HepG2 (cell line): ENCODE data around the gene PALM2AKAP2. TPM values are rescaled to one million over a fixed set of nuclear protein-coding genes. Genes with fewer than 3 reads are reported as not detected.
A peak's percentile ranks its signal among the peaks of the same experiment; 100 is the strongest.

Source experiments
- ATAC-seq: fragments of 200-7000 bp; cut with Tn5 transposase; 3 replicates; pipeline ENCODE4 v1.9.1; 2020; ENCODE audit warnings: mild to moderate bottlenecking, moderate library complexity
- BruUV-seq: library from RNA; stranded (reverse); fragments of 400-500 nt; replicated peaks from 2 replicates; lab custom pipeline; 2021; lab: Mats Ljungman, UMichigan
- CTCF ChIA-PET: fragments of 300-600 bp; formaldehyde crosslinking; extraction: SDS; loops from one replicate; lab custom pipeline; 2021; ENCODE audit warnings: low total read pairs, inconsistent platforms, low intra/inter-chr PET ratio; lab: Yijun Ruan, JAX
- POLR2A ChIA-PET: fragments of 350-600 bp; sonication (Branson Sonifier 250); formaldehyde crosslinking; loops from one replicate; lab custom pipeline; 2020; ENCODE audit warnings: antibody characterized with exemption, inconsistent platforms; lab: Yijun Ruan, JAX
- DNase-seq: peaks from one replicate; pipeline ENCODE4 v3.0.0-alpha.2; 2015; ENCODE audit warnings: low spot score
- FAIRE-seq: peaks from 3 replicates; lab custom pipeline; 2011; peaks lifted over from hg19 to GRCh38; lab: Jason Lieb, UNC
- H2AFZ ChIP-seq: one replicate; pipeline ENCODE4 v1.6.1; 2011; ENCODE audit warnings: low read length, inconsistent platforms
- H3K27ac ChIP-seq: fragments of 300-600 bp; 3 replicates; pipeline ENCODE4 v1.8.0; 2011; ENCODE audit warnings: mixed run types, mild to moderate bottlenecking, mixed read lengths, low read length, inconsistent platforms; ENCODE audit not compliant: insufficient read depth; ENCODE audit errors: extremely low read length
- H3K27me3 ChIP-seq, 2 experiments: fragments of 200-600 bp in 1 of 2; 2 replicates in 1 of 2; 3 replicates in 1 of 2; pipeline versions ENCODE4 v1.6.0 to v1.8.0; 2011; ENCODE audit warnings: low read length in 2 of 2, mild to moderate bottlenecking in 2 of 2, moderate library complexity in 2 of 2, inconsistent platforms in 1 of 2; ENCODE audit not compliant: insufficient read depth in 2 of 2, control insufficient read depth in 1 of 2
- H3K36me3 ChIP-seq, 2 experiments: fragments of 200-600 bp in 1 of 2; replicated peaks in 1 of 2; 2 replicates in 1 of 2; 3 replicates in 1 of 2; pipeline versions ENCODE4 v1.5.1 to v1.8.0; 2011; ENCODE audit warnings: low read length in 2 of 2, inconsistent platforms in 1 of 2; ENCODE audit not compliant: insufficient read depth in 2 of 2, control insufficient read depth in 1 of 2
- H3K4me1 ChIP-seq: 2 replicates; pipeline ENCODE4 v1.5.1; 2012; ENCODE audit warnings: low read length, inconsistent platforms; ENCODE audit not compliant: insufficient read depth
- H3K4me2 ChIP-seq: 2 replicates; pipeline ENCODE4 v1.6.0; 2011; ENCODE audit warnings: low read depth, low read length, inconsistent platforms
- H3K4me3 ChIP-seq, 3 experiments: fragments of 200-600 bp in 1 of 3; sonication (generic), shearing (Covaris generic) in 1 of 3; replicated peaks in 1 of 3; 2 replicates each; pipeline ENCODE4 v1.5.1; 2011 to 2016; ENCODE audit warnings: low read length in 3 of 3, inconsistent platforms in 2 of 3, low read depth in 2 of 3, mild to moderate bottlenecking in 2 of 3, control low read depth in 1 of 3, mixed read lengths in 1 of 3; ENCODE audit not compliant: insufficient read depth in 1 of 3
- H3K79me2 ChIP-seq: one replicate; pipeline ENCODE4 v1.6.1; 2011; ENCODE audit warnings: low read length, inconsistent platforms; ENCODE audit not compliant: insufficient read depth
- H3K9ac ChIP-seq: 2 replicates; pipeline ENCODE4 v1.6.0; 2011; ENCODE audit warnings: mild to moderate bottlenecking, low read depth, low read length, inconsistent platforms; ENCODE audit not compliant: insufficient read depth
- H3K9me3 ChIP-seq: 2 replicates; pipeline ENCODE4 v1.5.1; 2012; ENCODE audit warnings: mild to moderate bottlenecking, low read length
- H4K20me1 ChIP-seq: 2 replicates; pipeline ENCODE4 v1.6.0; 2011; ENCODE audit warnings: inconsistent platforms, mild to moderate bottlenecking, low read length, moderate library complexity; ENCODE audit not compliant: insufficient read depth
- FOXM1 ChIP-seq: sonication (generic); formaldehyde crosslinking; IDR thresholded peaks from 2 replicates; pipeline ENCODE4 v1.5.0; 2020; ENCODE audit warnings: missing genetic modification reagents
- NFE2L2 ChIP-seq: fragments of 150-350 bp; IDR thresholded peaks from 2 replicates; pipeline ENCODE4 v1.6.1; 2014; ENCODE audit warnings: low read length
- RFXAP ChIP-seq: sonication (generic); formaldehyde crosslinking; IDR thresholded peaks from 2 replicates; pipeline ENCODE4 v1.4.0; 2020; ENCODE audit warnings: missing genetic modification reagents, borderline replicate concordance
- ZNF800 ChIP-seq: sonication (generic); formaldehyde crosslinking; IDR thresholded peaks from 2 replicates; pipeline ENCODE4 v1.4.0; 2020; ENCODE audit warnings: missing genetic modification reagents
- WGBS: methylation state at CpG from one replicate; pipeline ENCODE4 v1.1.6; 2017; ENCODE audit warnings: low lambda C conversion rate; 5-methylcytosine and 5-hydroxymethylcytosine counted together
- in situ Hi-C: cut with HindIII; loops from 2 replicates; pipeline ENCODE4 v1.10.0; 2017; ENCODE audit warnings: low pct_unique_long_range_greater_than_20kb; ENCODE audit not compliant: extremely low pct_ligation_motif_present
- intact Hi-C: fragments of 100-400 bp; cut with micrococcal nuclease; formaldehyde crosslinking; loops from one replicate; pipeline ENCODE4 v1.10.0; 2022; ENCODE audit not compliant: unreplicated experiment
- polyA plus RNA-seq, 8 experiments: library from polyadenylated mRNA; depleted of rRNA in 3 of 8; stranded (reverse) in 7 of 8; unstranded in 1 of 8; fragments of >200 nt; fragmentation: Illumina TruSeq in 4 of 8; extraction: Trizol in 4 of 8; gene quantifications; 2 replicates each; pipeline versions ENCODE4 v1.2.1 to v1.2.3, GENCODE V29; 2011 to 2016; ENCODE audit warnings: low read depth in 4 of 8, missing spikeins in 1 of 8, mixed read lengths in 1 of 8; ENCODE audit not compliant: insufficient read depth in 1 of 8
- total RNA-seq, 5 experiments: library from RNA; depleted of rRNA; stranded (reverse); fragments of >200 nt; fragmentation: Illumina TruSeq; extraction: Trizol; gene quantifications; 2 replicates each; pipeline ENCODE4 v1.2.3, GENCODE V29; 2016; ENCODE audit warnings: low read depth in 1 of 5
- TF ChIP-seq, protein P1 (sequence below): sonication (generic); formaldehyde crosslinking; IDR thresholded peaks from 2 replicates; pipeline ENCODE4 v1.4.0; 2020; ENCODE audit warnings: mild to moderate bottlenecking, missing genetic modification reagents

The PALM2AKAP2 gene
- total and polyA plus RNA-seq, 2 of the 13 experiments (the other 11 are each of a cell fraction or from before 2014, with no cell fraction given): 0.25 to 1.8 TPM

DNA sequence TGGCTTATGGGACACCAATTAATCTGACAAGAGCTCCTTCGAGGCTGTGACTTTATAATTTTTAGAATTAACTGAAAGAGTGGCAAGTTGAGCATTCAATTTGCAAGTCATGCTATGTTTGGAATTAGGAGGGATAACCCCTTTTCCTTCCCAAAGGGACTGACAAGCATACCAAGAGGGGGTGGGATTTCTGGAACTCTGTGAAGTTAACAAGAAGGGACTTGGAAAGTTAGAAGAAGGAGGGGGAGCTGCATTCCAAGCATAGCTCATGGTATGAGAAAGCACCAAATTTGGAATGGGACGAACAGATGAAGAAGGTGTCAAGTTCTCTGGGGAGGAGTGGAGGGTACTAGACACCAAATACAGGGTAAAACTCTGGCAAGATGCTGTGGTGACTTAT lies 8.9 kb upstream of the PALM2AKAP2 start:
- intact Hi-C loops: no loop called here
- DNase-seq: no peak

More for the DNA sequence above, 8.9 kb upstream of the PALM2AKAP2 start:
- H2AFZ ChIP-seq: no peak overlapping the region
- peaks cover 0 to 3% of the 10 kb centered on the region in 2 experiments; a peak in 2 of 5 replicates for H3K27me3 ChIP-seq
- WGBS: 6% methylated on average over 2 of the region's 2 CpGs
- H3K9me3 ChIP-seq: no peaks in the 10 kb centered on the region
- no peak overlapping the region for H3K9ac ChIP-seq
- H3K27ac ChIP-seq: no peak overlapping the region
- BruUV-seq: no TSS peak
- no peaks in the 10 kb centered on the region for H3K36me3 ChIP-seq
- no peak for TF ChIP-seq ZNF800
- TF ChIP-seq FOXM1 (CRISPR knock-in tag): no peak
- TF ChIP-seq RFXAP (CRISPR knock-in tag): no peak
- TF ChIP-seq, protein P1, sequence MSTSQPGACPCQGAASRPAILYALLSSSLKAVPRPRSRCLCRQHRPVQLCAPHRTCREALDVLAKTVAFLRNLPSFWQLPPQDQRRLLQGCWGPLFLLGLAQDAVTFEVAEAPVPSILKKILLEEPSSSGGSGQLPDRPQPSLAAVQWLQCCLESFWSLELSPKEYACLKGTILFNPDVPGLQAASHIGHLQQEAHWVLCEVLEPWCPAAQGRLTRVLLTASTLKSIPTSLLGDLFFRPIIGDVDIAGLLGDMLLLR: no peak
- TF ChIP-seq NFE2L2: peak; percentile 40; the same call in 1 of the 2 replicates
- in situ Hi-C loops: no loop called here
- no peaks in the 10 kb centered on the region for H3K79me2 ChIP-seq
- POLR2A ChIA-PET: no interaction called here
- H3K4me3 ChIP-seq: no peak overlapping the region
- H4K20me1 ChIP-seq: no peaks in the 10 kb centered on the region
- no peak overlapping the region for H3K4me2 ChIP-seq
- no peak for FAIRE-seq
- ATAC-seq: no peak
- CTCF ChIA-PET: no interaction called here
- no peaks in the 10 kb centered on the region for H3K4me1 ChIP-seq
